ENCODE results near the gene RANGAP1.

- no peak for TF ChIP-seq CTCF (IDR thresholded peaks at IDR 0.05; ENCODE audit: control extremely low read depth in 1 of 3, insufficient read depth in 1 of 3, low read depth in 1 of 3, low read length in 3 of 3)
- no peak for TF ChIP-seq POLR2A (IDR thresholded peaks at IDR 0.05; ENCODE audit: control extremely low read depth in 1 of 2, low read depth in 2 of 2, low read length in 2 of 2)
These were observed 21.5 kb downstream of the RANGAP1 start for GRCh38 chr22:41264408-41264941.
